Fibroblast of lung (primary cell): Measurements from ENCODE around the gene PBLD.

Source experiments
- EZH2 ChIP-seq: IDR thresholded peaks from 2 replicates; pipeline ENCODE4 v1.5.1; 2012; ENCODE audit warnings: low read length, control low read depth, mild to moderate bottlenecking; ENCODE audit errors: missing control alignments
- TF ChIP-seq, protein P1 (sequence below), 2 donors: IDR thresholded peaks in 1 of 2; conservative IDR thresholded peaks in 1 of 2; 1 replicate in 1 of 2; 2 replicates in 1 of 2; pipeline ENCODE4 v1.5.1; 2011 to 2012; ENCODE audit warnings: low read length in 2 of 2, control low read depth in 1 of 2, inconsistent platforms in 1 of 2, low read depth in 1 of 2, mild to moderate bottlenecking in 1 of 2

- no peak for TF ChIP-seq EZH2
- TF ChIP-seq, protein P1, sequence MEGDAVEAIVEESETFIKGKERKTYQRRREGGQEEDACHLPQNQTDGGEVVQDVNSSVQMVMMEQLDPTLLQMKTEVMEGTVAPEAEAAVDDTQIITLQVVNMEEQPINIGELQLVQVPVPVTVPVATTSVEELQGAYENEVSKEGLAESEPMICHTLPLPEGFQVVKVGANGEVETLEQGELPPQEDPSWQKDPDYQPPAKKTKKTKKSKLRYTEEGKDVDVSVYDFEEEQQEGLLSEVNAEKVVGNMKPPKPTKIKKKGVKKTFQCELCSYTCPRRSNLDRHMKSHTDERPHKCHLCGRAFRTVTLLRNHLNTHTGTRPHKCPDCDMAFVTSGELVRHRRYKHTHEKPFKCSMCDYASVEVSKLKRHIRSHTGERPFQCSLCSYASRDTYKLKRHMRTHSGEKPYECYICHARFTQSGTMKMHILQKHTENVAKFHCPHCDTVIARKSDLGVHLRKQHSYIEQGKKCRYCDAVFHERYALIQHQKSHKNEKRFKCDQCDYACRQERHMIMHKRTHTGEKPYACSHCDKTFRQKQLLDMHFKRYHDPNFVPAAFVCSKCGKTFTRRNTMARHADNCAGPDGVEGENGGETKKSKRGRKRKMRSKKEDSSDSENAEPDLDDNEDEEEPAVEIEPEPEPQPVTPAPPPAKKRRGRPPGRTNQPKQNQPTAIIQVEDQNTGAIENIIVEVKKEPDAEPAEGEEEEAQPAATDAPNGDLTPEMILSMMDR (conservative IDR thresholded peaks at IDR 0.05 in 1 of 2, IDR thresholded peaks at IDR 0.05 in 1 of 2; ENCODE audit: low read depth in 1 of 2, low read length in 2 of 2), result no peak
Measured at GRCh38 chr10:68301301-68301700, 31.4 kb downstream of the PBLD start.
